ENCODE measurements around the gene ZFHX3. TPM values are rescaled to one million over a fixed set of nuclear protein-coding genes. Genes with fewer than 3 reads are reported as not detected.

ZFHX3 gene
- total RNA-seq, 1 experiment from 2014 or later = 3.0 TPM

DNA sequence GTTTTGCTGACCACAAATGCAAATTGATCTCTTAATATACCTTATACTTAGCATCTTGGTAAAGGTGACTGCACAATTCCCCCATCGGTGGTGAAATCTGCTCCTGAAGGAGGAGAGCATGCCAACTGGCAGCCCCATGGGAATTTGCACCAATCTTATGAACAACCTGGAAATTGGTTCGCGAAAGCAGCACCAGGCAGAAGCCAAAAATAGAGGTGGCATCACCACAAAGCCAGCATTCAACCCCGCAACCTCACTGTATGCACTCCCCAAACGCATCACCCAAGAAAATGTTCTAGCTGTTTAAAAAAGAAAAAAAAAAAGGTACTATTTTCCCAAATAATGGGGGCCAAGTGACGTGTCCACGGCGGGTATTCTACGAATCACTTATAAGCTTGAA, 213.4 kb downstream of the ZFHX3 start:
- no peak for DNase-seq (ENCODE audit: low read depth)

DNA sequence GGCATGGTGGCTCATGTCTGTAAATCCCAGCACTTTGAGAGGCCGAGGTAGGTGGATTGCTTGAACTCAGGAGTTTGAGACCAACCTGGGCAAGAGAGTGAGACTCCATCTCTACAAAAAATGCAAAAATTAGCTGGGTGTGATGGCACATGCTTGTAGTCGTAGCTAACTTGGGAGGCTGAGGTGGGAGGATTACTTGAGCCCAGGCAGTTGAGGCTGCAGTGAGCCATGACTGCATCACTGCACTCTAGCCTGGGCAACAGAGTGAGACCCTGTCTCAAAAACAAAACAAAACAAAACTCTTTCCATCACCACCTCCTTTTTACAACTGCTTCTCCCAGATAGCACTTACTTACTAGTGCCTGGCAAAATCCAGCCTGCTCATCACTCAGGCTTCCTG, 214.0 kb downstream of the ZFHX3 start:
- DNase-seq (ENCODE audit: low read depth) = no peak

DNA sequence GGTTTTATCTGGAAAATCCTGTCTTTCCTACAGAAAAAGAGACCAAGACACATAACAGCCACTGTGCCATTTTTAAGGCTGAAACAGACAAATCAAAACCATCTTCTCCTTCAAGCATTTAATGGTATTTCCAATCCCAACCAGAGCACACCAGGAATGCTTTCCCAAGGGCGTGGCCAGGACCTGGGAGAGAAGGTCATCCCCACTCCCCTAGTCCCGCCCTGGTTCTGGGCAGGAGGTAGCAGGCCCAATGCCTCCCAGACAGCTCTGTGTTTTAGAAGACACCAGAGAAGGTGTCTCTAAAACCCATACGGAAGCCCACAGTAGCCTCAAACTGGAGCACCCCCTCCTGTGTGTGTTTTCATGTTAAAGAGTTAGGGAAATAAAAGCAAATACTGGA, 214.4 kb downstream of the ZFHX3 start:
- no peak for DNase-seq (ENCODE audit: low read depth)

DNA sequence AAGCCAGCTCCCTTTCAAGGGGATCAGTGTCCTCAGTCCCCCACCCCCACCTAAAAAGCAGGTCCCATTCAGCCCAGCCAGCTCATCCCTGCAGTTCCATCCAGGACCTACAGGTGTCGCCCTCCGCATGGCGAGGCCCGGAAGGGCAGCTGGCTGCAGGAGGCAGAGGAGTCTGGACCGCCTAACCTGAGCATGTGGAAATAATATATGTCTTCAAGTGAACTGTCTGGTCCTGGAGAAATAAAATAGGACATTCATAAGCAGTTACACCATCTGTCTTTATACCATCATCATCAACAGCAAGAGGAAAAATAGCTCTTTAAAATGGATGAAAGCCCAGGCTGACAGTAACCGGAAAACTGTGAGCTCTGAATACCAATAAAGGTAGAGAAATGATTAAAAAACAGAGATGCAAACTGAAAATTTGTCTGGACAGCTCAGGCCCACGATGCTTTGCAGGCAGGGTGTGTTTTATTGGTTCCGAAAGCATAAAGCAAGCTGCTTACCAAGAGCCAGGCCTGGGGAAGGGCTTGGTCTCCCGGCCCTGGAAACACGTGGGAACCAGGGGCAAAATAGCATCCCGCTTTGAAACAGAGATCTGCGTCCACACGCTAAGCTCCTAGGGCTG, 215.2 kb downstream of the ZFHX3 start:
- DNase-seq (ENCODE audit: low read depth) = peak; percentile 70

DNA sequence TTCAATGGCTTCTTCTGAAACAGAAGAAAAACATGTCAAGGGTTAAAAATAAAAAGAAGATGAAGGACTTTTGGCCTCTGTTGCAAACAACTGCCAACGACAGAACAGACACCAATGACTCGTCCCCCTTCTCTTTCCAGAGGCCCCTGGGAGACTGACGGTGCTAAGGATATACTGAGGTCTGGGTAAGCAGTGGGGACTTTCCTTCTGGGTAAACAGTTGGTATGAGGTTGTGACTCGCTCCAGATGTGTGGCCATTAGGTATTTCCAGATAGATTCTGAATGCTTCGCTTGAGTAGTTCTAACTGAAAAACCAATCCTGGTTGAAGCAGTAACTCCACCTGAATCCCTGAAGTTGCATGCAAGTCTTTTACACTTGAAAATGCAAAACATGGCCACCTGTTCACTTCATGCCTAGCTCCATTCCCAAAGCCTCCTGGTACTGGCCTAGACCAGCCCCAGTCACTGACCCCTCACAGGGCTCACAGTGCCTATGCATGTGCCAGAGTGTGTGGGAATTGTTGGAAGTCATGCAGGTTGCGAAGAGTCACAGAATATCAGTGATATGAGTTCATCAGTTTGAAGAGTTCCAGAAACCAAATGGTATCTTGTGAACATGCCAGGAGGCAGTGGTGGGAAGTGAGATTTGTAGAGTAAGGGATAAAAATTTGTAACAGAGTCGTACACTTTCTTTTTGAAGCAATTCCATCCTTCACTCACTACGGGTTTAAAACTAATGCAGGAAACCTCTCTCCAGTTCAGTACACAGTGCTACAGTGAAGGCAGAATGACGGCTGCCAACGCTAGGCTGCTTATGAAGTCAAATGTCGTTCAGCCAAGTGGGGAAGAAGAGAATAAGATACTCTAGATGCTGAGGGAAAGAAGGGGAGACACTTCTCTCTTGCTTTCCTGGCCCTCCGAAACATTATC, 217.8 kb downstream of the ZFHX3 start:
- DNase-seq (ENCODE audit: low read depth) = peak; percentile 4

DNA sequence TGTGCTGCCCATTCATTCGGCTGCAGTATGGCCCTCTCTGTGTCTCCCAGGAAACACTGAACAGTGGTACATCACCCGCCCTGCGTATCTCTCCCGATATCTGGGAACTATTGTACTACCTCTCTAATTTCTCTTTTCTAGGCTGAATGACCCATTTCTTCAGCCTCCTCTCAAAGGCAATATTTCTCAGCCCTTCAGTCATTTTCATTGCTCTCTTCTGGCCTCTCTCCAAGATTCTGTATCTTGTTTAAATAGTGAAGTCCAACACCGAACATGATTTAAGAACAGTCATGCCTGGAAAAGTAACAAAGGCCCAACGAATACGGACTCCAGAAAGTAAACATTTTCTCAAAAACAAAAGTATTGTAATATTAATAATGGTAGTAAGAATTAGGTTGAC, 220.1 kb downstream of the ZFHX3 start:
- no peak for DNase-seq (ENCODE audit: low read depth)

DNA sequence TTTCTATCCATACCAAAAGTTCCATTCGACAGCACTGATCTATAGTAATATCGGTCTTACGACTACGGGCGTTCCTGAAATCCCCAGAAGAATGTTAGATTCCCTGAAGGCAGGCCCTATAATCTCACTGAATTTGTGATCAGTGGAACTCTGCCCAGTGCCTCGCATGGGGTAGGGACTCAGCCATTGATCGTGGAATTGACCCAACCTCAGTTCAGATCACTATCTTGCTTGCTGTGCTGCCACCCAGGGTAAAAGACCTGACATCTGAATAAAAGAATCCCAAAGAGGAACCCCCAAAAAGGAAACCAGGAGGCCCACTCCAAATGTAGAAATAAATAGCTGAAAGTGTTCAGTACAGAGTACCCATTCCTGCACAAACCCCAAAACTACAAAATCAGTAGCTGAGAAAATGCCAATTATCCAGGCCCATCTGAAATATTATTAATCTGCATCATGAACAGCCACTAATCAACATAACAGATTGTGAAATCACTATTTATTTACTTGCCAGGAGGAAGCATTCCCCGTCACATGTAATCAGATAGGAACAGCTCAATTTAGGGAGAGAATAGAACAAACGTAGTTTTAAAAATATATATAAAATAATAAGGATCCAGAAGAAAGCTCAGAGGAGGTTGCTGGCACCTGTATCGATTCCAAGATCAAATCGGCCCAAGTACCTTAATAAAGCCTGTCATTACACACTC, 221.9 kb downstream of the ZFHX3 start:
- DNase-seq (ENCODE audit: low read depth) = no peak

DNA sequence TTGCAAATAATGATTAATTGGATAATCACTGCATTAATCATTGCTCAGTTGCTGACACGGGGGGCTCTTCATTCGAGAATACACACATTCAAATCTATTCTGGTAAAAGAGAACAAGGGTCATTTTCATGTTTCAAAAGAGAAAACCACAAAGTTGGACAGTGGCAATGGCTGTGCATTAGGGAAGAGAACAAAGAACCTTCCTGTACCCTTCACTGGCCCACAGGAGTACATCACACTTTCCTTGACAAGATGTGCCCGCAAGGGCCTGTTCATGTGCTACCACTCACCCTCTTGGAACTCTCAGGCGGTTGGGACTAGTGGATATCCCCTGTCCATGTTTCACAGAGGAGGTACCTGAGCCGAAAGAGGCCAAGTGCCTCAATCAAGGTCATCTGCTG, 223.2 kb downstream of the ZFHX3 start:
- DNase-seq (ENCODE audit: low read depth) = no peak

DNA sequence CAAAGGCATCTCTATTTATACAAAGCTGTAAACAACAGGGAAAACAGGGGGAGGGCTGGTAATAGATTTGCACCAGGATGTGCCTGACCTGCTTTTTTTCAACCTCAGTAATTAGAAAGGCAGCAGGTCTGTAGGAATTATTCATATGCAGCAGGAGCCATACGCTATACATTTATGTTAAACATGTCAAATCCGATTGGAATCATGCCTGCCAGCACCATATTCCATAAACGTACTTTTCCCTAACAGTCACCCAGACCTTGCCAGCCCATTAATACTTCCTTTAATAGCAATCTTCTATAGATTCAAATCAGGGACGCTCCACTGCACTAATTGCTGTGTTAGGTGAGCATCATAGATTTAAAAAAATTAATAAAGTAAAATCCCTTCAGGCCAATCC, 223.9 kb downstream of the ZFHX3 start:
- no peak for DNase-seq (ENCODE audit: low read depth)

DNA sequence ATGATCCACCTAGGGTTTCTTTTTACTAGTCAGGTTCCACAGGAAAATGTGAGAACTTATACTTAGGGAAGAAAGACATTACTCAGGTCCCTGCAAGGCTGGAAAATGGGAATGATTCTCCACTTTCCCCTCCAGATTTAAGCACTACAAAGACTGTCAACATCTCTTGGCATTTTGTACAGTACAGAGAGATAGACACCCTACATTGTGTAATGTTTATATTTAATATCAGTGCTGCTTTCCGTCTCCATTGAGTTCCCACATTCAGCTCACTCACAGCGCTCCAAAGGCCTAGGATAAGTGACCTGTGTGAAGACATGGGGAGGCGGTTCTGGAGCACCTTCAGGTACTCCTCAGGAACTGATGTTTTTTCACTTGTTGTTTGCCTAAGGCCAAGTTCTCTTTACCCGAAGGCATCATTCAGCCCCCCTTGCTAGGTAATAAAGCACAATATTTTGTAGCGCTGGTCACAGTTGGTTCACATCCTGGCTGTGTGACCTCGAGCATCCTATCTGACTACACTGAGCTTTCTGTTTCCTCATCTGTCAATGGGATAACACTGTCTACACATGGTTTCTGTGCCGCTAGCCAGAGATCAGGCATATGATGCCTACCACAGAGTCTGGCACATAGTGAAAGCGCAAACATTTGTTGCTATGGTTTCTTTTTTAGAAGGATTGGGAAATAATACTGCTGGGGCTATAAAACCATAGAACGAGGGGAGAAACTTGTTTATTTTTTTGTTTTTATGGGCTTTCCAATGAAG, 226.6 kb downstream of the ZFHX3 start:
- DNase-seq (ENCODE audit: low read depth) = no peak

DNA sequence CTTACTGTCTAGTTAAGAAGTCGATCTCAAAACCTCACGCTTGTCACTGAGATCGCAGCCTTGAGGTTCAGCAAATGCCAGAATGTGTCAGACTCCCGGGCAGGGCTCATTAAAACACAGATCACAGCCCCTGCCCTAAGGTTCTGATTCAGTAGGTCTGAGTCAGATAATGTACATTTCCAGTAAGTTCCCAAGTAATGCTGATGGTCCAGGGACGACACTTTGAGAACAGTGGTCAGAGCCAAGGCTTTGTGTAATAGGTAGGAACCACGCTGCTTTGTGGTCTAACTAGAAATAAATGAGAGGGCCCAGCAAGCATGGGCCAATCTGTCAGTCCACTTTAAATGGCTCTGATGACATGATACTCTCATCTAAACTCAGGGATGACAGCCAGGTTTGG, 228.6 kb downstream of the ZFHX3 start:
- DNase-seq (ENCODE audit: low read depth) = peak; percentile 53

DNA sequence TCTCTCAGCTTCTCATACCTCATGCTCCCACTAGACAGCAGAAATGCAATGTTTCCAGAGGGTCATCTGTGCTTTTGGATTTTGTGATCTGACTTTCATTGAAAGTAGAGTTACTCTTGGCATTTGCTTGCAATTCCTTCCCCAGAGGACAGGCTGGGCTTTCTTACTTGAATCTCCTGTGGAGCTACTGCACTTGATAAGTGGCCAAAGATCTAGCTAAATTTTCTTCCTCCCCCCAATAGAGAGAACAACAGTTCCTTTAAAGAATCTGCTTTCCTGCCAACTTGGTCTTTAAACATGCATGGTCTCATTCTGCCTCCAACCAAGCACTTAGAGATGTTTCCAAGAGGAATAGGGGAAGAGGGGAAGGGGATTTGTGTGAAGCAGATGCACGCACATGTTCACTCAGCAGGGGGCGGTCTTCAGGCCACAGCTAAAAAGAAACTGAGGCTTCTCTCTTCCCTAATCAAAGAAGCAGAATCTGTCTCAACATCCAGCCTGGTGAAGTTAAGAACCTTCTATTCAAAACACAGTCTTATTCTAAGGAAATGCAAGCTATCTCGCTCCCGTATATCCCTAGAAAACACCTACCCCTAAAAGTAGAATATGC, 229.6 kb downstream of the ZFHX3 start:
- DNase-seq (ENCODE audit: low read depth) = no peak

DNA sequence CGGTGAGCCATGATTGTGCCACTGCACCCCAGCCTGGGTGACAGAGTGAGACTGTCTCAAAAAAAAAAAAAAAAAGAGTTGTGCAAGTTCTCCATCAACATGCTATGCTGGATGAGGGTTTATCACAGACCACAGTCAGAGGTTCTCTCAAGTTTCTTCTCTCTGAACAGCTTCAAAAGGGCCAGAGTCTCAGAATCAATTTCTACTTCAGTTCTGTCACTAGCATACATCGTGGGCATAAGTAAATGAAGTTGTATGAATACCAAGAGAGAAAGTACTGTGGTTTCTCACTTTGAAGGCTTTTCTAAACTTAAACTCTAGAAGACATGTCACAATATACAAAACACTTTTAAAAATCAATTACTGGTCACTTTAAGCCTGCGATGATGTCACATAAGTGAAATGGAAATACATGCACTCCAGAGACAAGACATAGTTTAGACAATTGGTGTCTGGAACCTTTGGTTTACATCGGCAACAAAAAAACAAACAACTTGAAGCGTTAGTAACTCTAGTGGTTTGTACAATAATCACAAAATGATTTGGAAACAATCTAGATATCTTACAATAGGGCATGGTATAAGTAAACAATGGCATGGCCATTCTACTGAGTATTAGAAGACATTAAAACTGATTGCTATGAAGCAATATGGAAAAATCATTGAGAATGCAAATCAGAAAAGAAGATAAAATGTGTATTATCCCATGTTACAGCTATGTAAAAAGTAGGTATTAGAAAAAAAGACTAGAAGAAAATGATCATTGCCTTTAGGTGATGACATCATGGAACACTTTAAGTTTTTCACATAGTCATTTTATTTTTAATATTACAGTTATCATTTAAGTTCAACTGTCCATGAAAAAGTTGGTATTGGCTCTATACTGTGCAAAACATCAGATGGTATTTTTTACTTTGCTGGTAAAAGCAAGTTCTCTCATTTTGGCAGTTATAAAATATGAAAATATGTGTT, 232.3 kb downstream of the ZFHX3 start:
- DNase-seq (ENCODE audit: low read depth) = no peak

DNA sequence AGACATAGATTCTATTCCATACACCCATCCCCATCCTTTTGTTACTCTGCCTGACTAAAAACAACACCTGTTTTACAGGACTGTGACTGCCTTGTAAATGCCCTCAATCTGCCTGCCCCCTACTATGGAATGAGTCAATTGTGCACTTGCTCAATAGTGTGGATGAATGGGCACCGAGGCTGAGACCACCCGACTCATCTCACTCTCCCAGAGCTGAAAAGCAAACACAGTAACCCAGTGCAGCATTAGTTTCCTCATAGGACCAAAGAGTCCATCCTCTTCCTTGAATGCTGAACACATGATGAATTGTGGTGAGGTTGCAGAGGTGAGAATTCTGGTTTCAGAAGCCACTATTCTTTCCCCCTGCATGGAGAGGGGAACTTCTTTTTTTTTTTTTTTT, 233.7 kb downstream of the ZFHX3 start:
- peak; percentile 37 for DNase-seq (ENCODE audit: low read depth)

DNA sequence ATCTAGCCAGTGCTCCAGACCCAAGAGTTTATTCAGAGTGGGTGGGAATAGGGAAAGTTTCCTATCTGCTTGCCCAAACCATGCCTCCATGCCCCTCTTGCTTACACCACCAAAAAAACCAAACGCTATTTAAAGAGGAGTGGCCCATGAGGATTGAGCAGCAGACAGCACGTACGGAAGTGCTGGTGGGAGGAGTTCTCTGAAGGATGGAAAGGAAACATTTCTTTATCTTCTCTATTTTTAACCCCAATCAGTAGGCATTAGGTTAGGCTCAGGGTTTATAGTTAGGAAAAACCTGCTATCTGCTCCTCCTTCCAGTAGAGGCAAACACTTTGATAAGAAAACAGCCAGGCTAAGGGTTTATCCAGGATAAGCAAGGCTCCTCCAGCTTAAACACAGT, 235.3 kb downstream of the ZFHX3 start:
- DNase-seq (ENCODE audit: low read depth) = no peak

DNA sequence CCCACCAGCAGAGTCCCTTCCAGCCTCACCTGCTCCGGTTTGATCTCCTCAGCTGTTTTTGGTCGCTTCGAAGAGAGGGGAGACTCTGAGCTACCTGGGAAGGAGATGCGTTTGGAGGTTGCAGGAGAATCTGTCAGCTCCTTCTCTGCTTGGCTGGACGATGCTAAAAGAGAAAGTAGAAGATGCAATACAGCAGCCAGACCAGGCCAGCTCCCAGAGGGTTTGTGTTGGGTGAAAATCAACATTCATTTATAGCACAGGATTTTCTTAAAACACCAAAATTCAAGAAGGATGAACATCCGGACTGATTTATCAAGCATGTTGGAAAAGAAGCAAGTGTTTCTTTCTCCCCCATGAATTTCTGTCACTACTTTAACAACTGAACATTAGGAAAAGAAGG, 236.1 kb downstream of the ZFHX3 start:
- no peak for DNase-seq (ENCODE audit: low read depth)

DNA sequence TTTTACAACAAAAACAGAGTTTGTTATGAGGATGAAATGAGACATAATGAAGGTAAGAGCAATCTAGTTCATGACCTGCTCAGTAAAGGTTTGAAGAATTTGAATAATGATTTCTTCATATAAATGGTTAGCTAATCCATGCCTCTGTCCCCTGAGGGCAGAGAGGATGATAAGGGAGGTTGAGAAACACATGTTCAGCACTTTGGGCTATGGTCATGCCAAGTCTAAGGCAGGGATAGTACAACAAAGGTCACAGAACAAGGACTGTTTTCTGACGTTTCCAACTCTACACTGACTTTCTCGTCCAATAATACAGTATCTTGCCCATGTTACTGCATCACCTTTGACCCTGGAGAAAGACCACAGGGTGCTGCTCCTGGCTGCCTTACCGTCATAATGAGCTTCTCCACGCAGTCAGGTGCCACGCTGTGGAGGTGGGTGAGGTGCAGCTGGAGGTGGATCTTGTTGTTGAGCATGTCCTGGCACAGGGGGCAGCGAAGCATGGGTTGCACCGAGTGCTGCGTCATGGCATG, 236.7 kb downstream of the ZFHX3 start:
- no peak for DNase-seq (ENCODE audit: low read depth)

DNA sequence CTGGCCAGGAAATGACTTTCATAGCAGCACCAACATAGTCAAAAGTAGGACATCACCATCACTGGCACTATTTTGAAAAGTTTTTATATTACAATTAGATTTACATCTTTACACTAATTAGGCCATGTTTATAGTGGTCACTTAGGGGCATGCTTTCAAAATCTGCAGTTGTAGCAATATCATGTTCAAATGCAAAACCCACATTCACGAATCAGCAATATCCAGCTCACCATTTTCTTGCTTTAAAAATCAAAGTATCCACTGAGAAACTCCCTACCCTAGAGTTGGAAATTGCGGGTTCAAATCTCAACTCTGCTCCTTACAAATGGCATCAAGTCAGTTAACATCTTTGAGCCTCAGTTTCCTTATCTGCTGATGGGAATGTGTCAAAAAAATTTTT, 237.4 kb downstream of the ZFHX3 start:
- DNase-seq (ENCODE audit: low read depth) = no peak

DNA sequence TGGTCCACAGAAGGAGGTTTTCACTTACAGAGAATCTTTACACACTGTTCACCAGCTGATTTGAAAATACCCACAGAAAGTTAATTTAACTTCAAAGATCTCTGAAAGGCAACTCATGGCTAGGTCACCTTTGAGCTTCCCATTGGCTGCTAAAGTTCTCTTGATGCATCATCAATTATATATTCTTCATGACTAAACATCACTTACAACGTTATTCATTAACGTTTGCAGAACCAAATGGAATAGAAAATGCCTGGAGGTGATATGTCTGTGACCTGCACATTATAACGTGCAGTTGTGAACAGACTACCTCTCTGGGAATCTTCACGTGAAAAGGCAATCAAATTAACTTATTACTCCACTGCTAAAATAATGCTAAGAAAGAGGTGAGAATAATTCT, 238.5 kb downstream of the ZFHX3 start:
- DNase-seq (ENCODE audit: low read depth) = no peak

DNA sequence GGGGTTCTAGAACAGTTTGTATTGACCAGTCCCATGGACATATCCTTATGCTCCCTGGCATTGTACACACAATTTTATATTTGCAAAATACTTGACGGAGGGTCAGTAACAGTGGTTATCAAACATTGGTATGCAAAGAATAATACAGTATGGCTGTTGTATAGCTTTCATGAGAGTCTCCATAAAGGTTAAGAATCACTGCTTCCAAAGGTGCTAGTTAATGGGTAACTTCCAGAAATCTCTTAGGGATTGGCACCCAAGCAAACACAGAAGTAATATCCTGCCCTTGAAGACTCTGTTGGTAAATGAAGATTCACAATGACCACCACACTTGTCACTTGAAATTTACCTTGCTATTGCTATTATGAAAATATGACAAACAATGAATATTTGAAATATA, 239.2 kb downstream of the ZFHX3 start:
- DNase-seq (ENCODE audit: low read depth) = no peak

All from HT1080 (cell line).